ENCODE data around the gene SLC38A10.

The SLC38A10 gene

GRCh38 chr17:81200201-81200600 lies 94.9 kb downstream of the SLC38A10 start:
- FAIRE-seq = no peak

DNA sequence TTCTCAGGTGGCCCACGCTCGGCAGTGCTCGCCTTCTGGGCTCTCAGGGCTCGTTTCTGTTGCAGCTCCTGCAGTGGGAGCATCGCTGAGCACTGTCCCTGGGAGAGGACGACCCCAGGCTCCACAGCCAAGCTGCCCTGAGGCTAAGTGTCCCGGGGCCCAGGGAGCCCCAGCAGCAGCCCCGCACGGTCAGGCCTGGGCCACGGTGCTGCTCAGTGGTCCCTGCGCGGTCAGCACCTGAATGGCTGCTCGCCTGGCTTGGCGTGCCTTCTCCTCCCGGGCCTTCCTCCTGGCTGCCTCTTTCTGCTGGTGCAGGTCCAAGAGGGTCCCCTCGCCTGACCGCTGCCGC lies 95.7 kb downstream of the SLC38A10 start:
- no peak for FAIRE-seq

DNA sequence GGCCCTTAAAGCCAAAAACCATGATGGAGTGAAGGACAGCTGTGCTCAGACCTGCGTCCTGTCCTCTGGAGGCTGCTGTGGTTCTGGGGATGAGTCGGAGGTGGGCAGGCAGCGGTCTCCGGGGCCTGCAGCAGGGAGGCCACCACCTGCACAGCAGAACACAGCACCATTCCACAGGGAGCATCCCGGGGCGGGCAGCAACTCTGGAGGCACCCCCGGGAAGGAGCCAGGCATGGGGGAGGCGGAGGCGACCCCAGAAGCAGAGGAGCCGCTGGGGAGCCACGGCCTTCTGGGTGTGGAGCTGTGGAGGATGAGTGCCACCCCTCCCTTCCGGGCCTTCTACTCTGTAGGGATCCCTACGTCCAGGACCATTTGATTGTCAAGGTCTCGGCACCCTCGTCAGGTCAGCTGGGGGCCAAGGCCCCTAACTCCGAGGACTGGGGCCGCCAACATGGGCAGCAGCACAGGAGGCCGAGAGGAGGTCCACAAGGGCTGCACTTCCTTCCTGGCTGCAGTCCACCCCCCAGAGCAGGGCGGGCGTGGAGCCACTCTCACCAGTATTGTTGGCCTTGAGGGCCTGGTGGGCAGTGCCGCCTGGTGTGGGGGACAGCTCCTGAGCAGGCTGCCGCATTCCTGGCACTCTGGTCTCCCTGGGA lies 96.2 kb downstream of the SLC38A10 start:
- FAIRE-seq = no peak

DNA sequence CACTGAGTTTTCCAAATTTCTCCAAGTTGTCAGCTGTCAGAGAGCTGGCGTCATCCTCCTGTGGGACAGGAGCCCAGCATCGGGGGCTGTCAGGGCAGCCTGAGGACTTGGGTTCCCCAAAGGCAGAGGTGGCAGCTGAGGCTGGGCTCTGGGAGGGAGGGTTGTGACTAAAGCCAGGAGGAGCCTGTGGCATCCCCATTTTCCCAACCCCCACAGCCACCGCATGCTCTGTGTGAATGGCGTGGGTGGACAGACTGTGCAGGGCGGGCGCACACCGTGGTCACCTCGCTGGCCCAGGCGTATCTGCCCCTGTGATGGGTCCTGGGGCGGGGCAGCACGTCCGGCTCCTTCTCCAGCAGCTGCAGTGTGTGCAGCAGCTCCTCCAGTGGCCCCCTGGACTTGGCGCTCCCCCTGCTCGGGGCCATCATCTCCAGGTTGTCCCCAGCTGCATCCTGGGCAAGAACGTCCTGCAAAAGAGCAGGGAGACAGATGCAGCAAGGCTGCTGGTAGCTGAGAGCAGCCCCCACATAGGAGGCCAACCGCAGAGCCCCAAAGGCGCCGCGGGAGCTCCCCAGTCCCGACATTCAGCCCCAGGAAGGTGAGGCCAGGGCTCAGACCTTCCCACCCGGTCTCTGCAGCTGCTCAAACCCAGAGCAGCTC lies 97.1 kb downstream of the SLC38A10 start:
- FAIRE-seq = no peak

- FAIRE-seq = no peak
Measured at GRCh38 chr17:81197409-81197795, 97.7 kb downstream of the SLC38A10 start.

DNA sequence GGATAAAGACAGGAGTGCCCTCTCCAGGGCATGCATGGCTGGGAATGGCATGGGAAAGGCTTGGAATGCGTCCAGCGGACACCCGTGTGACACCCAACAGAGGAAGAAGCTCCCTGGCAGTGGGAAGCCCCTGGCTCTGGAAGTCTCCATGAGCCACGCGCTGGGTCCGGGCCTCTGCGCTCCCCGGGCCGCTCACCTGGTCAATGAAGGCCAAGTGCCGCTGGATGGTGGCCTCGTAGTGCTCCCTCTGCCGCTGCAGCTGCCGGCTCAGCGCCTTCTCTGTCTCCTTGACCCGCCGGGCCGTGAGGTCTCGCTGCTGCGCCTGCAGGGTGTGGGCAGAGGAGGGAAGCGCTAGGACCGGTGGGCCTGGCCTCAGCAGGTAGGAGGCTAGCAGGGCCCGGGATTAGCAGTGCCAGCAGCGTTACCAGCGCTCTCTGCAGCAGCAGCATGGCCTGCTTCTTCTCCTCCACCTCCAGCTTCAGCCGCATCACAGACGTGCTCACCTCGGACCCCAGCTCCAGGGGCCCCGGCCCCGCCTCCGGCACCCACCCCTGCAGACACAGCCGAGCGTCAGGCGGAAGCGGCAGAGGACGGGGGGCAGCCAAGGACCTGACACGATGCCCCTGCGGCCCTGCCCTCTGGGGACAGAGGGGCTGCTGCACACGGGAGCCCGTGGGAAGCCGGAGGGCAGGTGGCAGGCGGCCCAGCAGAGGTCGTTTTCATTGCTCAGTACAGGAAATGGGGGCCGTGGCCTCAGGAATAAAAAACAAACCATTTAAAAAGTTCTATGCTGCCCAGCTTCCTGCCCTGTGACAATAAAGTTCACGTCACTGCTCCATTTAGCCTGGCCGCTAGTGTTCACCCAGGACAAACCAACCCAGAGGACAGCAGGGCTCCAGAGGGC lies 98.3 kb downstream of the SLC38A10 start:
- FAIRE-seq = no peak

- FAIRE-seq = no peak
Measured at GRCh38 chr17:81195941-81196495, 99.1 kb downstream of the SLC38A10 start.
